GM19467 (cell line): Measurements from ENCODE around the gene LEPR.

Source experiments
- ATAC-seq: cut with Tn5 transposase; IDR thresholded peaks from one replicate; pipeline ENCODE4 v1.9.1; 2021; ENCODE audit warnings: mild to moderate bottlenecking, moderate library complexity; ENCODE audit not compliant: unreplicated experiment

Gene LEPR

DNA sequence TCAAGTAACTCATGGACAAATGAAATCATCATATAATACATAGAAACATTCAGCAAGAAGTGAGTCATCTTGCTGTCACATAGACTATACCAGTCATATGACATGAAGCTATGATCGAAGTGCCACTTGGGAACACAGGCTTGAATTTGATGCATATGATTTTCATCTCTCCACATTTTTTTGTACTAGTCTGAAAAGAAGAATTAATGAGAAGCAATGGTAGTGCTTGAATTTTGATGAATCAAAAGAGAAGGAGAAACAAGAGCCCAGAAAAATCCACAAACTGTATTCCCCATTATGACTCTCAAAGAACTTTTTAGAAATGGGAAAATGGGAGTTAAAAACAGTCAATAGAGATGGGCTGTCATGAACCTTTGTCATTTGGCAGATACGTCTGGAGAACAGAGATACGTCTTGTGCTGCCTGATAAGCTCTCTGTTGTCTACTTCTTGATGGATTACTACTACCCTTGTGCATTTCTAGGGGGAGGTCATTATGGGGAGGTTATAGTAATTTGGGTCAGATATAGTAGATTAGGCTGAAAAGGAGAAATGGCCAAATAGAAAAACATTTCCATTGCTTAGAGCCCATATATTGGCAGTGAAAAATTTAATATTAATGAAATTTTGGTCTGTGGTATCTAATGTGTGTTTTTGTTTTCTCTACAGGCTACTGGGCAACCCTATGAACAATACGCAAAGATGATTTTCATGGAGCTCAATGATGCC, 8.0 kb upstream of the LEPR start:
- no peak for ATAC-seq

DNA sequence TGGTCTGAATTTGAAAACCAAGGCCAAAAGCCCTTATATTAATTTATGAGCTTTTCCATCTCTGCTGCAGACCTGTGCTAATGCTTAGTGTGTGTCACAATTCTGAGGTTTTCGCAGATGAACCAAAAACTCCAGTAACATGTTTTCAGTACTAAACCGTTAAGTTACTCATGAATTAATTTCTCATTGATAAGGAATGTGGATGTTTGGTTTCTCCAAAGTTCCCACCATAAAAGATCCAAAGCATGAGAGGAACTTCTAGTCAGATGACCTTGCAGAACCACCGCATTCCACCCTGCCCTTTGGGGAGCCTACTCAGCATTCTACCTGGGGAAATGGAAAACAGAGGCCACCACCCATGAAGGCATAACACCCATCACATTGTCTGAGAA, 7.5 kb upstream of the LEPR start:
- ATAC-seq = no peak

GRCh38 chr1:65414538-65414937, 5.9 kb upstream of the LEPR start:
- ATAC-seq = no peak

DNA sequence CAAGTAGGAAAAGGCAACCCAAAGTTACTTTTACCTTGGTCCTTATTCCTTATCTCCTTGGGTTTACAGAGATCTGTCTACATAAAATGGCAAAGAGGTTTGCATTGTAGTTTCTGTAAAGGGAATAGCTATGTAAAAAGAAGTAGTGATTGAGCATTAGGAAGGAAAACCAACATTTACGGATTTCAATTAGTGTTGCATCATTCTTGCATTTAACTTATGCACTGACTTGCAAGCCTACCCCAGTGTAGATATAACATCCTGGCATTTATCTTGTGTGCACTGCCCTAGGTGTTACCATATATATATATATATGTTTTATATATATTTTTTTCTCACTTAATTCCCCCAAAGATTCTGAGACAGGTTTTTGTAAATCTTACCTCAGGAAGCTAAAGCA, 3.7 kb upstream of the LEPR start:
- ATAC-seq = no peak

GRCh38 chr1:65417729-65418128, 2.7 kb upstream of the LEPR start:
- ATAC-seq = no peak

DNA sequence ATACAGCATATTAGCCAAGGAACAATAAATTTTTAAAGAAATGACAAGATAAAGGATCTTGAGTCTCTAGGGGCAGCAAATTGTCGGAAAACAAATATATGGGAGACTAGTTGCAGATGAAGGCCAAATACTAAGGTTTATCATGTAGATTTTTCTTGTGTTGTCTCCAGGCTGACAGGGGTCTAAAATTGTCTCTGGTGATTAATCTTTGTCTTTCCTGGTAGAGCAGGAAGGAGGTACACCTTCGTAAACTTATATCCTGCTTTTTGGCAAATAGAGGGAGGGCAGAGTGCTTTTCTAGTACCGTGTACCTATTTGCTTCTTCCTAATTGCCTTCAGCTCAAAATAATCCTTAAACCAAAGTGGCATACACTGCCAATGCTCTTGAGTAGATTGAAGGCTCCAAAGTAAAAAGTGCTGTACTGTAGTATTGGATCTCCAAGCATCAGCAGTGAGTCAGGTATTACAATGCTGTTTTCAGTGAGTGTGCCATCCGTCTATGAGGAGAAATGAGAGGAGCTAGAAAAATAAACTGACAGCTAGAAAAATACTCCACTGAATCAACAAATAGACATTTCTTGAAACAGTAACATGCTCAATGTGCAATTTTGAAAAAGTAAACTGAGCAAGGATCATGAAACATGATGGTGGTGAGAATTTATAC, 1.8 kb upstream of the LEPR start:
- no peak for ATAC-seq

- peak; percentile 95 for ATAC-seq
These were observed 533 bp upstream of the LEPR start for GRCh38 chr1:65419681-65420589.

DNA sequence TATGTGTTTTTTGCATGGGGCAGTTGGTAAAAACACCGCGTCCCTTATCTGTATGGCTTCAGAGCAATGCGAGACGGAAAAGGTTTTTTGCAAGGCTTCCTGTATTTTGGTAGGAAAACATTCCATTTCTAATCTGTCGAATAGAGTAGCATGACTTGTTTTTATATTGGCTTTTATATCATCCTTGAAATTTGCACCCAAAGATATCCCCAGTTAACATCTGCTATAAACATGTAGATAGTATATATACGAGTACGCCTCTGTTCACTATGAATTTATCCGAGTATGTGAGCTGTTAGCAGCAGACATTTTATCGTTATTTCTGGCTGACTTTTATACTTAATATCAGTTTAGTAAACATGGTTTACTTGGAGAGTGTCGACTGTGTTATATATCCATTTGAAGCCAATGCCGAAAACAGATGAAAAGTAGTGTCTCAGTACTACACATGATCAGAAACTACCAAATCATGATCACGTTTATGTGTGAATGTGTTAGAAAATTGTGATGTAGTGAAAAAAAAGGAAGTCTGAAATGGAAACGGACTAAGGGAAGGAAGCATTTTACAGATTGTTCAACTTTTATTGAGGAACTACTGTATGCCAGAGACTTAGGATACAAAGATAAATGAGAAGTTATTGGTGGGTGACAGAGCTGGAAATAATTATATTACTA, 1.0 kb downstream of the LEPR start:
- ATAC-seq = no peak

- no peak for ATAC-seq
These were observed 2.1 kb downstream of the LEPR start for GRCh38 chr1:65422241-65423203.

GRCh38 chr1:65423884-65424572, 3.6 kb downstream of the LEPR start:
- no peak for ATAC-seq

- no peak for ATAC-seq
These were observed 4.1 kb downstream of the LEPR start for GRCh38 chr1:65424573-65424889.

GRCh38 chr1:65425006-65425405, 4.5 kb downstream of the LEPR start:
- ATAC-seq = no peak

GRCh38 chr1:65425697-65426096, 5.2 kb downstream of the LEPR start:
- no peak for ATAC-seq

- ATAC-seq = no peak
These were observed 8.6 kb downstream of the LEPR start for GRCh38 chr1:65429078-65429477.

- no peak for ATAC-seq
These were observed 9.3 kb downstream of the LEPR start for GRCh38 chr1:65429806-65430205.

- ATAC-seq = no peak
These were observed 10.7 kb downstream of the LEPR start for GRCh38 chr1:65431111-65431705.

GRCh38 chr1:65432918-65433317, 12.4 kb downstream of the LEPR start:
- ATAC-seq = no peak

DNA sequence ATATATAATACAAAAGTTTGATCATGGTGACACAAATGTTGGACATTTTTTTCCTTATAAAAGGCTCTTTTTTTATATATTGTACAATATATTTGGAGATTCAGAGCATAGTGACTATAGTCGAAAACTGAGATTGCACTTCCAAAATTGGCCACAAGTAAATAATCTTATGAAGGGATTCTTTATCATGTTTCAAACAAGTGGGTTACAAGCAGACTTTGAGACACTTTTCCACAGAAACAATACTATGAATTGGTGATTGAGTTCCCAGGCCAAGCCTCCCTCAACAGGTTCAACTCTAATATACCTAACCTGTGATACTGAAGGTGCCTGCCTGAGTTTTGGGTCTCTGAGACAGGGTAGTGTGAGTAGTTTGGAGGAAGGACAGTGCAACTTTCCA, 13.8 kb downstream of the LEPR start:
- ATAC-seq = no peak

DNA sequence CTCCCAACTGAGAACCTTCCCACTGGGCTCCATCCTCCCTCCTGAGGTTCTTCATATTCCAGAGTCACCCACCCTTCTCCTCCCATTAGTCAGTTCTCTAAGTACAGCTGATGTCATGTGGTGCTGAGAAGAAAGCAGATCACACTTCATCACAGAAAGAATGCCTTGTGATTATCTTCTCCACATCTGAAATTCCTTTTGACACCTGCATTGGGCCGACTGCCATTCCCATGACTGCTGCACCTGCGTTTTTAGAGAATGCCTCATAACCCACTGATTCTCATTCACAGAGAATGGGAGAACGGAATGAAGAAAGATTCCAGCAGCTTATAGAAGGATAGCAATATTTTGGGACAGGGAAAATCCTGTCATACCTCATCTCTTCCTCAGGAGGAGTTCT, 14.3 kb downstream of the LEPR start:
- no peak for ATAC-seq
